Urinary bladder (tissue), 4 donors: ENCODE data around the gene TFE3. TPM values are rescaled to one million over a fixed set of nuclear protein-coding genes. Genes with fewer than 3 reads are reported as not detected.
A peak's percentile ranks its signal among the peaks of the same experiment; 100 is the strongest.

Experiments
- DNase-seq: peaks from one replicate; pipeline ENCODE4 v3.0.0-alpha.2; 2015; ENCODE audit errors: extremely low spot score
- H3K27ac ChIP-seq: one replicate; pipeline ENCODE4 v1.5.1; 2013; ENCODE audit warnings: low read depth, mild to moderate bottlenecking, moderate library complexity
- H3K36me3 ChIP-seq: one replicate; pipeline ENCODE4 v1.6.1; 2013; ENCODE audit warnings: mild to moderate bottlenecking, moderate library complexity; ENCODE audit not compliant: insufficient read depth
- H3K4me1 ChIP-seq: one replicate; pipeline ENCODE4 v1.6.1; 2013; ENCODE audit warnings: mild to moderate bottlenecking, moderate library complexity; ENCODE audit not compliant: insufficient read depth
- H3K4me3 ChIP-seq: one replicate; pipeline ENCODE4 v1.5.1; 2013; ENCODE audit warnings: low read depth, low read length
- WGBS: extraction: QIAGEN DNeasy Blood & Tissue Kit; methylation state at CpG from one replicate; pipeline ENCODE4 v1.1.7; 2013; 5-methylcytosine and 5-hydroxymethylcytosine counted together
- polyA plus RNA-seq: library from polyadenylated mRNA; stranded (reverse); fragments of 200-250 nt; gene quantifications from one replicate; pipeline ENCODE4 v1.2.3, GENCODE V29; 2013
- total RNA-seq: library from RNA; depleted of rRNA; stranded (reverse); fragments of >200 nt; gene quantifications from one replicate; pipeline ENCODE4 v1.2.3, GENCODE V29; 2014
- donor health status: healthy with polysubstance abuse.
- donor health status: healthy.

The TFE3 gene
- total and polyA plus RNA-seq, 2 donors, result 11.7 to 63.5 TPM

GRCh38 chrX:49067285-49068120 is 24.3 kb upstream of the TFE3 start:
- Histone ChIP-seq H3K36me3 (peaks cover 4% of the 10 kb centered on the region), H3K4me3 (no peak overlapping the region), H3K27ac (no peak overlapping the region), H3K4me1 (no peaks in the 10 kb centered on the region)
- 90% methylated on average over 41 of the region's 41 CpGs for WGBS
- DNase-seq, result no peak

- Histone ChIP-seq H3K4me3 (no peak overlapping the region), H3K4me1 (no peaks in the 10 kb centered on the region), H3K36me3 (peaks cover 4% of the 10 kb centered on the region), H3K27ac (no peak overlapping the region)
- DNase-seq, result no peak
- WGBS, result 66% methylated on average over 9 of the region's 9 CpGs
These were observed 23.5 kb upstream of the TFE3 start for GRCh38 chrX:49066690-49067089.

- Histone ChIP-seq H3K27ac (no peak overlapping the region), H3K36me3 (peaks cover 4% of the 10 kb centered on the region), H3K4me1 (no peaks in the 10 kb centered on the region), H3K4me3 (no peak overlapping the region)
- no peak for DNase-seq
- 83% methylated on average over 2 of the region's 2 CpGs for WGBS
These were observed 23.1 kb upstream of the TFE3 start for GRCh38 chrX:49066278-49066677.

- WGBS, result 86% methylated on average over 8 of the region's 8 CpGs
- Histone ChIP-seq H3K4me1 (no peaks in the 10 kb centered on the region), H3K4me3 (no peak overlapping the region), H3K36me3 (peaks cover 4% of the 10 kb centered on the region), H3K27ac (no peak overlapping the region)
- DNase-seq, result no peak
These were observed 21.6 kb upstream of the TFE3 start for GRCh38 chrX:49064735-49065134.

- Histone ChIP-seq H3K4me3 (no peak overlapping the region), H3K36me3 (peaks cover 4% of the 10 kb centered on the region), H3K27ac (no peak overlapping the region), H3K4me1 (no peaks in the 10 kb centered on the region)
- no peak for DNase-seq
- 93% methylated on average over 20 of the region's 20 CpGs for WGBS
These were observed 21.1 kb upstream of the TFE3 start for GRCh38 chrX:49064303-49064702.

GRCh38 chrX:49063715-49064114 is 20.6 kb upstream of the TFE3 start:
- 96% methylated on average over 9 of the region's 9 CpGs for WGBS
- no peak for DNase-seq
- Histone ChIP-seq H3K36me3 (peaks cover 4% of the 10 kb centered on the region), H3K4me3 (no peak overlapping the region), H3K4me1 (no peaks in the 10 kb centered on the region), H3K27ac (no peak overlapping the region)

- WGBS, result 83% methylated on average over 10 of the region's 10 CpGs
- Histone ChIP-seq H3K27ac (no peak overlapping the region), H3K36me3 (peaks cover 4% of the 10 kb centered on the region), H3K4me3 (no peak overlapping the region), H3K4me1 (peaks cover 1% of the 10 kb centered on the region)
- DNase-seq, result no peak
These were observed 18.8 kb upstream of the TFE3 start for GRCh38 chrX:49061916-49062315.

- Histone ChIP-seq H3K36me3 (peaks cover 4% of the 10 kb centered on the region), H3K4me3 (no peak overlapping the region), H3K4me1 (peaks cover 1% of the 10 kb centered on the region), H3K27ac (no peak overlapping the region)
- no peak for DNase-seq
- 90% methylated on average over 7 of the region's 7 CpGs for WGBS
These were observed 18.3 kb upstream of the TFE3 start for GRCh38 chrX:49061490-49061889.

GRCh38 chrX:49060914-49061313 is 17.8 kb upstream of the TFE3 start:
- H3K36me3 ChIP-seq, result peaks cover 4% of the 10 kb centered on the region
- 88% methylated on average over 3 of the region's 3 CpGs for WGBS
- no peak overlapping the region for H3K4me3 ChIP-seq
- no peak for DNase-seq
- peaks cover 1% of the 10 kb centered on the region for H3K4me1 ChIP-seq
- no peak overlapping the region for H3K27ac ChIP-seq

- peak overlapping the region; percentile 4 for H3K4me3 ChIP-seq
- no peak overlapping the region for H3K27ac ChIP-seq
- H3K4me1 ChIP-seq, result peaks cover 1% of the 10 kb centered on the region
- H3K36me3 ChIP-seq, result peaks cover 2% of the 10 kb centered on the region
- DNase-seq, result no peak
- 63% methylated on average over 10 of the region's 10 CpGs for WGBS
These were observed 16.5 kb upstream of the TFE3 start for GRCh38 chrX:49059681-49060085.

GRCh38 chrX:49059201-49059600 is 16.0 kb upstream of the TFE3 start:
- no peak for DNase-seq
- H3K36me3 ChIP-seq, result no peaks in the 10 kb centered on the region
- H3K4me1 ChIP-seq, result peaks cover 1% of the 10 kb centered on the region
- 49% methylated on average over 6 of the region's 6 CpGs for WGBS
- H3K27ac ChIP-seq, result peak overlapping the region; percentile 56
- H3K4me3 ChIP-seq, result peak overlapping the region; percentile 12

- Histone ChIP-seq H3K4me3 (peak within 1 kb of the TSS; percentile 12), H3K4me1 (peaks cover 1% of the 10 kb centered on the region), H3K27ac (peak within 1 kb of the TSS; percentile 56), H3K36me3 (no peaks in the 10 kb centered on the region)
- DNase-seq, result no peak
- 47% methylated on average over 5 of the region's 5 CpGs for WGBS
These were observed 15.6 kb upstream of the TFE3 start, which contains the start of gene CCDC120 for GRCh38 chrX:49058794-49059193. TSS of gene CCDC120 (plus strand) at chrX:49058999. CDS start at chrX:49062042, 3,043 bp downstream.

GRCh38 chrX:49054073-49054762 is 11.1 kb upstream of the TFE3 start:
- DNase-seq, result no peak
- Histone ChIP-seq H3K4me3 (peak overlapping the region; percentile 86), H3K36me3 (no peaks in the 10 kb centered on the region), H3K27ac (peak overlapping the region; percentile 89), H3K4me1 (peaks cover 4% of the 10 kb centered on the region)
- WGBS, result 86% methylated on average over 5 of the region's 5 CpGs
